Jurkat, Clone E6-1 (cell line): ENCODE measurements around the gene DLGAP1.

Source experiments
- DNase-seq: peaks from one replicate; pipeline ENCODE4 v3.0.0-alpha.2; 2011; ENCODE audit warnings: low read depth, low spot score
- H3K4me3 ChIP-seq: 2 replicates; pipeline ENCODE4 v1.5.1; 2011; ENCODE audit warnings: mild to moderate bottlenecking, low read length, control low read depth, moderate library complexity

Gene DLGAP1

GRCh38 chr18:3931542-3932112 is 523.5 kb downstream of the DLGAP1 start:
- DNase-seq, result no peak
- no peak overlapping the region for H3K4me3 ChIP-seq

GRCh38 chr18:3931013-3931315 is 524.1 kb downstream of the DLGAP1 start:
- no peak for DNase-seq

GRCh38 chr18:3930126-3931012 is 524.7 kb downstream of the DLGAP1 start:
- DNase-seq, result peak; percentile 3
- no peak overlapping the region for H3K4me3 ChIP-seq

More at GRCh38 chr18:3931013-3931315, 524.1 kb downstream of the DLGAP1 start:
- no peak overlapping the region for H3K4me3 ChIP-seq

- no peak for DNase-seq
- no peak overlapping the region for H3K4me3 ChIP-seq
Measured at GRCh38 chr18:3924455-3924854, 530.7 kb downstream of the DLGAP1 start.

GRCh38 chr18:3923750-3924149 is 531.4 kb downstream of the DLGAP1 start:
- DNase-seq, result no peak
- H3K4me3 ChIP-seq, result no peak overlapping the region

- H3K4me3 ChIP-seq, result no peak overlapping the region
- no peak for DNase-seq
Measured at GRCh38 chr18:3921826-3922225, 533.3 kb downstream of the DLGAP1 start.

GRCh38 chr18:3920832-3921231 is 534.3 kb downstream of the DLGAP1 start:
- H3K4me3 ChIP-seq, result no peak overlapping the region
- DNase-seq, result no peak

GRCh38 chr18:3919396-3920061 is 535.6 kb downstream of the DLGAP1 start:
- no peak overlapping the region for H3K4me3 ChIP-seq
- no peak for DNase-seq

GRCh38 chr18:3916082-3916481 is 539.0 kb downstream of the DLGAP1 start:
- no peak overlapping the region for H3K4me3 ChIP-seq
- DNase-seq, result no peak

GRCh38 chr18:3914833-3915610 is 540.1 kb downstream of the DLGAP1 start:
- no peak for DNase-seq
- no peak overlapping the region for H3K4me3 ChIP-seq

- no peak overlapping the region for H3K4me3 ChIP-seq
Measured at GRCh38 chr18:3914109-3914508, 541.0 kb downstream of the DLGAP1 start.

GRCh38 chr18:3912705-3913104 is 542.4 kb downstream of the DLGAP1 start:
- no peak overlapping the region for H3K4me3 ChIP-seq
- no peak for DNase-seq

More at GRCh38 chr18:3914109-3914508, 541.0 kb downstream of the DLGAP1 start:
- no peak for DNase-seq

GRCh38 chr18:3911413-3911812 is 543.7 kb downstream of the DLGAP1 start:
- no peak overlapping the region for H3K4me3 ChIP-seq
- DNase-seq, result no peak

- DNase-seq, result no peak
- H3K4me3 ChIP-seq, result no peak overlapping the region
Measured at GRCh38 chr18:3910512-3910911, 544.6 kb downstream of the DLGAP1 start.

- no peak for DNase-seq
- H3K4me3 ChIP-seq, result no peak overlapping the region
Measured at GRCh38 chr18:3907955-3908354, 547.2 kb downstream of the DLGAP1 start.

- DNase-seq, result no peak
- H3K4me3 ChIP-seq, result no peak overlapping the region
Measured at GRCh38 chr18:3906116-3906750, 548.9 kb downstream of the DLGAP1 start.

- H3K4me3 ChIP-seq, result no peak overlapping the region
- no peak for DNase-seq
Measured at GRCh38 chr18:3903337-3903736, 551.8 kb downstream of the DLGAP1 start.

- no peak overlapping the region for H3K4me3 ChIP-seq
- DNase-seq, result no peak
Measured at GRCh38 chr18:3902676-3903075, 552.4 kb downstream of the DLGAP1 start.

- no peak for DNase-seq
- H3K4me3 ChIP-seq, result no peak overlapping the region
Measured at GRCh38 chr18:3901811-3902210, 553.3 kb downstream of the DLGAP1 start.
